Endothelial cell of umbilical vein (primary cell): ENCODE results near the gene TNPO1.

Experiments used
- CTCF ChIP-seq, 2 donors: IDR thresholded peaks; 1 replicate in 1 of 2; 2 replicates in 1 of 2; pipeline ENCODE4 v1.5.1; 2011; ENCODE audit warnings: low read length in 2 of 2, mild to moderate bottlenecking in 2 of 2, moderate library complexity in 2 of 2, control low read depth in 1 of 2, inconsistent platforms in 1 of 2, low read depth in 1 of 2; ENCODE audit not compliant: insufficient read depth in 1 of 2; ENCODE audit errors: extremely low read depth in 1 of 2
- EZH2 ChIP-seq: IDR thresholded peaks from 2 replicates; pipeline ENCODE4 v1.6.1; 2012; ENCODE audit warnings: borderline replicate concordance, low read depth, mild to moderate bottlenecking, moderate library complexity, low read length, inconsistent platforms; ENCODE audit not compliant: severe bottlenecking

GRCh38 chr5:72770266-72770665, 46.2 kb upstream of the TNPO1 start:
- TF ChIP-seq CTCF (IDR thresholded peaks at IDR 0.05; ENCODE audit: extremely low read depth in 1 of 2, insufficient read depth in 1 of 2, low read depth in 1 of 2, low read length in 2 of 2) (no peak), EZH2 (no peak)
